ENCODE measurements around the gene CCDC195. TPM values are rescaled to one million over a fixed set of nuclear protein-coding genes. Genes with fewer than 3 reads are reported as not detected.

The CCDC195 gene
- total RNA-seq, 1 experiment from 2014 or later = not detected

DNA sequence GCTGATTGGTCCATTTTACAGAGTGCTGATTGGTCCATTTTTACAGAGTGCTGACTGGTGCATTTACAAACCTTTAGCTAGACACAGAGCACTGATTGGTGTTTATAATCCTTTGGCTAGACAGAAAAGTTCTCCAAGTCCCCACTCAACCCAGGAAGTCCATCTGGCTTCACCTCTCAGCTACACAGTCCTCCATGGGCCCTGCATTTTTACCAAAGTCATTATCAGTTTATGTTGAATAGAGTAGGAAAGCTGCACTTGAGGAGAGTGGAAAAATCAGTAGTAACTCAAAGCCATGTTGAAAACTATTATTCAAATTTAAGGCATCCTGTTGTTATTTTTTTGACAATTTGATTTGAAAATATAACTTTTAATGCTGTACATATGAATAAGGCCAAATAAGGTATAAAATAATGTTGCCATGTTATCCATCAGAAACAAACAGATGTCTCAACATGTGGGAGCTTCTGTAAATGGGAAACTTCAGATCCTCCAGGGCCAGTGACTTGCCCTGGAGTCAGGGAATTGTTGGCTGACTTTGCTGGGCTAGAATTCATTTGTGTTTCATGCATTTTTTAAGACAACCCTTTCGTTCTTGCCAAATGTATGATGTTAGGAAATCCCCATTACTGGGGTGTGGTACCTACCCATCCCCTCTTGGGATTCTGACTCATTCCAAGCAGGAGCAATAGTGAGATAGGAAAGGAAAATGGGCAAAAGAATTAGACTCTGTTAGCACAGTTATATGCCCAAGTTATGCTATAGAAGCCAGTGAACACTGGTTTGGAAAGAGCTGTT lies 37.8 kb upstream of the CCDC195 start:
- Mint-ChIP-seq H3K4me1 (no peaks in the 10 kb centered on the region), H3K27me3 (ENCODE audit: low read depth) (no peaks in the 10 kb centered on the region; the same call in 1 of the 2 replicates), H3K4me3 (no peak overlapping the region), H3K36me3 (ENCODE audit: insufficient read depth in 1 of 3, low read depth in 3 of 3) (peaks cover 19 to 24% (median 22%) of the 10 kb centered on the region in 3 experiments), H3K27ac (no peak overlapping the region), H3K9me3 (peaks cover 33 to 34% of the 10 kb centered on the region in 2 experiments)
- no peak overlapping the region for H2BK12ac ChIP-seq (ENCODE audit: insufficient read length, low read depth, low read length)
- H3K27me3 ChIP-seq (ENCODE audit: insufficient read depth, low read length) = no peaks in the 10 kb centered on the region
- H3K23me2 ChIP-seq (ENCODE audit: insufficient read length, low read depth, low read length, poor library complexity, severe bottlenecking) = no peaks in the 10 kb centered on the region
- H3K56ac ChIP-seq (ENCODE audit: insufficient read length, low read depth, low read length) = no peak overlapping the region
- no peak overlapping the region for H3K27ac ChIP-seq (ENCODE audit: insufficient read length, low read depth, low read length)
- H2BK5ac ChIP-seq (ENCODE audit: insufficient read length, low read length) = no peak overlapping the region
- H3K4me1 ChIP-seq (ENCODE audit: insufficient read depth, low read length) = no peaks in the 10 kb centered on the region
- H2BK20ac ChIP-seq (ENCODE audit: low read depth, low read length, poor library complexity, severe bottlenecking) = no peak overlapping the region
- no peak overlapping the region for H3K4me2 ChIP-seq (ENCODE audit: insufficient read depth, insufficient read length, low read length)
- no peak overlapping the region for H2AFZ ChIP-seq (ENCODE audit: low read length)
- no peaks in the 10 kb centered on the region for H4K20me1 ChIP-seq (ENCODE audit: control insufficient read depth, insufficient read depth, insufficient read length)
- no peak overlapping the region for H2BK120ac ChIP-seq (ENCODE audit: low read depth, low read length, poor library complexity, severe bottlenecking)
- no peak overlapping the region for H2AK5ac ChIP-seq (ENCODE audit: insufficient read length, low read length)
- H3K4ac ChIP-seq (ENCODE audit: low read depth, low read length) = no peak overlapping the region
- no peak for DNase-seq
- H3K79me2 ChIP-seq (ENCODE audit: insufficient read depth, low read length) = no peaks in the 10 kb centered on the region; the same call in 1 of the 2 replicates
- no peak overlapping the region for H3T11ph ChIP-seq (ENCODE audit: low read length)
- peaks cover 9% of the 10 kb centered on the region for H3K9me3 ChIP-seq (ENCODE audit: control insufficient read depth, low read depth, low read length)
- H4K91ac ChIP-seq (ENCODE audit: insufficient read length, low read depth, low read length) = no peak overlapping the region
- TF ChIP-seq CTCF (conservative IDR thresholded peaks at IDR 0.05) = no peak
- H3K18ac ChIP-seq (ENCODE audit: insufficient read length, low read depth, low read length) = no peak overlapping the region
- no peak overlapping the region for H3K23ac ChIP-seq (ENCODE audit: insufficient read length, low read depth, low read length)
- H2BK15ac ChIP-seq (ENCODE audit: low read depth, low read length) = no peak overlapping the region
- no peak overlapping the region for H3K9ac ChIP-seq (ENCODE audit: extremely low read depth, insufficient read length, low read length)
- no peak overlapping the region for H3K14ac ChIP-seq (ENCODE audit: insufficient read depth, low read length)
- no peak overlapping the region for H4K5ac ChIP-seq (ENCODE audit: insufficient read length, low read depth, low read length)
- no peak overlapping the region for H4K8ac ChIP-seq (replicated peaks; ENCODE audit: insufficient read length, low read depth, low read length)
- no CpG with 5 or more reads among the region's 1 CpG for WGBS (ENCODE audit: extremely low coverage, insufficient read length, low lambda C conversion rate)
- H3K79me1 ChIP-seq (ENCODE audit: insufficient read depth, low read depth, low read length, poor library complexity, severe bottlenecking) = no peaks in the 10 kb centered on the region

Data from H9 (cell line).